Measurements from ENCODE around the gene HEXIM1. TPM values are rescaled to one million over a fixed set of nuclear protein-coding genes. Genes with fewer than 3 reads are reported as not detected.

Gene HEXIM1
- total RNA-seq, 1 experiment from 2014 or later = 29.6 TPM

- TF ChIP-seq KAT7 (CRISPR knock-in tag; IDR thresholded peaks at IDR 0.05; ENCODE audit: borderline replicate concordance) (no peak), FOXP1 (CRISPR knock-in tag; IDR thresholded peaks at IDR 0.05; ENCODE audit: borderline replicate concordance) (peak; percentile 82; the same call in 1 of the 2 replicates)
These were observed 15.5 kb upstream of the HEXIM1 start (continued) for GRCh38 chr17:45132572-45133463.

GRCh38 chr17:45135192-45135977 lies 12.9 kb upstream of the HEXIM1 start, which contains the start of gene ACBD4:
TSS of gene ACBD4 (plus strand) at chr17:45135687. CDS start at chr17:45136145, 458 bp downstream.
- ATAC-seq = peak; percentile 76
- CTCF ChIA-PET = interaction anchor here (0.5 to 7.6 kb wide), 122 partner anchors 9 to 1931 kb away, joined by 3 to 531 read pairs (median 5); partner anchors contain the start of genes C1QL1, DCAKD, EFTUD2 and FMNL1
- POLR2A ChIA-PET = interaction anchor here (0.8 to 2.1 kb wide), 6 partner anchors 9 to 73 kb away, joined by 8 to 39 read pairs (median 10); partner anchors contain the start of genes HEXIM1 and HEXIM2
- Mint-ChIP-seq H3K36me3 (no peaks in the 10 kb centered on the region), H3K4me1 (peaks cover 14% of the 10 kb centered on the region; the same call in 1 of the 2 replicates), H3K4me3 (peak within 1 kb of the TSS; percentile 72), H3K9me3 (no peaks in the 10 kb centered on the region), H3K27ac (no peak within 1 kb of the TSS), H3K27me3 (ENCODE audit: low read depth) (no peaks in the 10 kb centered on the region; the same call in 1 of the 2 replicates)
- DNase-seq (ENCODE audit: low spot score) = peak; percentile 97
- TF ChIP-seq ZNF416 (CRISPR knock-in tag; IDR thresholded peaks at IDR 0.05) (0 out of 2 replicates have a peak, but pooled peaks have one; percentile 55), GABPB1 (CRISPR knock-in tag; IDR thresholded peaks at IDR 0.05) (peak; percentile 72), MXD4 (CRISPR knock-in tag; IDR thresholded peaks at IDR 0.05; ENCODE audit: borderline replicate concordance) (no peak), ZNF317 (CRISPR knock-in tag; IDR thresholded peaks at IDR 0.05; ENCODE audit: borderline replicate concordance, low read depth) (no peak), NFYB (CRISPR knock-in tag; conservative IDR thresholded peaks at IDR 0.05; ENCODE audit: low read depth) (peak; percentile 82), ZNF425 (CRISPR knock-in tag; conservative IDR thresholded peaks at IDR 0.05) (no peak), ZBTB43 (CRISPR knock-in tag; IDR thresholded peaks at IDR 0.05) (0 out of 2 replicates have a peak, but pooled peaks have one; percentile 76), ARID4B (CRISPR knock-in tag; IDR thresholded peaks at IDR 0.05; ENCODE audit: borderline replicate concordance) (no peak), TEAD1 (CRISPR knock-in tag; IDR thresholded peaks at IDR 0.05) (0 out of 2 replicates have a peak, but pooled peaks have one; percentile 40), SP1 (CRISPR knock-in tag; conservative IDR thresholded peaks at IDR 0.05) (peak; percentile 63), MAX (CRISPR knock-in tag; IDR thresholded peaks at IDR 0.05) (peak; percentile 75), ZNF423 (CRISPR knock-in tag; IDR thresholded peaks at IDR 0.05) (peak; percentile 64), CREM (CRISPR knock-in tag; IDR thresholded peaks at IDR 0.05) (peak; percentile 79), HMGXB4 (CRISPR knock-in tag; IDR thresholded peaks at IDR 0.05) (peak; percentile 86), FOXJ3 (CRISPR knock-in tag; IDR thresholded peaks at IDR 0.05; ENCODE audit: borderline replicate concordance) (no peak), CREB1 (CRISPR knock-in tag; IDR thresholded peaks at IDR 0.05) (no peak), CTCF (IDR thresholded peaks at IDR 0.05) (peak; percentile 100)
